Large intestine (tissue), 3 donors: Measurements from ENCODE around the gene IFT20. TPM values are rescaled to one million over a fixed set of nuclear protein-coding genes. Genes with fewer than 3 reads are reported as not detected.
A peak's percentile ranks its signal among the peaks of the same experiment; 100 is the strongest.

Experiments used
- DNase-seq, 2 donors: peaks; one replicate each; pipeline versions ENCODE4 v3.0.0 to v3.0.0-alpha.2; 2013
- H3K27ac ChIP-seq: one replicate; pipeline ENCODE4 v1.5.1; 2013; ENCODE audit warnings: low read length
- H3K27me3 ChIP-seq: 2 replicates; pipeline ENCODE4 v1.6.1; 2013; ENCODE audit warnings: low read length; ENCODE audit not compliant: control insufficient read depth, insufficient read depth
- H3K36me3 ChIP-seq: 2 replicates; pipeline ENCODE4 v1.6.1; 2013; ENCODE audit warnings: low read length; ENCODE audit not compliant: control insufficient read depth, insufficient read depth
- H3K4me1 ChIP-seq: one replicate; pipeline ENCODE4 v1.6.1; 2013; ENCODE audit warnings: low read length; ENCODE audit not compliant: control insufficient read depth, insufficient read depth
- H3K4me3 ChIP-seq: one replicate; pipeline ENCODE4 v1.5.1; 2013; ENCODE audit warnings: low read length
- H3K9me3 ChIP-seq: one replicate; pipeline ENCODE4 v1.6.1; 2013; ENCODE audit warnings: mild to moderate bottlenecking, low read depth, low read length, moderate library complexity; ENCODE audit not compliant: control insufficient read depth
- WGBS: methylation state at CpG from one replicate; pipeline ENCODE4 v1.1.5; 2013; ENCODE audit warnings: low lambda C conversion rate; ENCODE audit not compliant: insufficient coverage; 5-methylcytosine and 5-hydroxymethylcytosine counted together
- polyA plus RNA-seq: library from polyadenylated mRNA; unstranded; fragments of 120-200 nt; gene quantifications from one replicate; pipeline ENCODE4 v1.2.1, GENCODE V29; 2013

Gene IFT20
- polyA plus RNA-seq, 1 donor = 46.6 TPM

DNA sequence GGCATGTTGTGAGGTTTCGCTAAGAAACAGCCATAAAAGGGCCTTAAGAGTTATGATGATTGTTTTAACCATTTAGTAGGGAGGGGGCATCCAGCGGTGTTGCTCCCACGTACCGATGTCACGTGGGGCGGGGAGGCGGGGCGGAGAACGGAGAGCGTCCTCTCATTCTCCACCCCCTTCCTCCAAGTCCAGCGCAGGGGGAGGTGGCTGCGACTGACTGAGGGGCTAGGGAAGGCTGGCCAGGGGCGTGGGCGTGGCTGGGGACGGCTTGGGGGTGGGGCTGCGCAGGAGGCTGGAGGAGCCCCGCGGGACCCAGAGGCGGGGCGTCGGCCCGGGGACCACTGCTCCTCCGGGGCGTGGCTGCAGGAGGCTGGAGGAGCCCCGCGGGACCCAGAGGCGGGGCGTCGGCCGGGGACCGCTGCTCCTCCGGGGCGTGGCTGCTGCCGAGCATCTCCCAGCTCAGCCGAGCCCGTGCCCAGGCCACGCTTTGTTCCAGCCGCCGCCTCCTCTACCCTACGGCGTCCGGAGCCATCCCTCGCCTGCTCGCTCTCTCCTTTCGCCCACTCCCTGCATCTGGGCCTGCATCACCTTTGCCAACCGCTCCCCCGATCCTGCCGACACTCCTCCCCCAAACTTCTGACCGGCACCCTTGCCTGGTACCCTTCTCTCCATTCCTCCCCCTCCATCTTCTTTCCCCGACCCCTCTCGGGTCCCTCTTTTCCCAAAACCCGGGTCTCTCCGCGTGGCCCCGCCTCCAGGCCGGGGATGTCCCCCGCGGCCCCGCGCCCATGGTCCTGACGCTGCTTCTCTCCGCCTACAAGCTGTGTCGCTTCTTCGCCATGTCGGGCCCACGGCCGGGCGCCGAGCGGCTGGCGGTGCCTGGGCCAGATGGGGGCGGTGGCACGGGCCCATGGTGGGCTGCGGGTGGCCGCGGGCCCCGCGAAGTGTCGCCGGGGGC is 36.3 kb upstream of the IFT20 start, which contains the start of gene SARM1:
Gene SARM1, plus strand, starts transcription at position 450 of the 958 bp plus-strand sequence. Its CDS starts 339 bp downstream, at position 789.
- Histone ChIP-seq H3K27ac (peak within 1 kb of the TSS; percentile 20), H3K4me1 (peaks cover 38% of the 10 kb centered on the region), H3K27me3 (peaks cover 4% of the 10 kb centered on the region), H3K9me3 (no peaks in the 10 kb centered on the region), H3K36me3 (no peaks in the 10 kb centered on the region), H3K4me3 (peak within 1 kb of the TSS; percentile 40)
- peak; percentile 78 for DNase-seq
- WGBS = 0% methylated on average over 1 of the region's 80 CpGs

DNA sequence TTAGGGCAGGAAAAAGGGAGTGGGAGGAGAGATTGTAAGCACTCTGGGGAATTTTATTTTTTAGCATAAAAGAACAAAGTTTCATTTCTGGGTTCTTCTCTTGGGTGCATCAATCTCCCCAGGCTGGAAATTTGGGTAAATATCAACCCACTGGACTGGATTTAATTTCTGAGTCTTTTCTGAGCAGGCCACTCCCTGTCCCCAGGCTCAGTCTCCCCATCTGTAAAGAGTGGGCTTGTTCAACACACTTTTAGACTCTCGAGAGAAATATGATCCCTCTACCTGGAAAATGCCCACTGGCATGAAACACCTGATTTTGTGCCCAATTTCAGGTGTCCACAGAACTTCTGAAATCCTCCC is 35.5 kb upstream of the IFT20 start:
- Histone ChIP-seq H3K4me1 (peaks cover 38% of the 10 kb centered on the region), H3K27me3 (peaks cover 4% of the 10 kb centered on the region), H3K4me3 (no peak overlapping the region), H3K27ac (peak overlapping the region; percentile 20), H3K36me3 (no peaks in the 10 kb centered on the region), H3K9me3 (no peaks in the 10 kb centered on the region)
- no peak for DNase-seq
- WGBS = no CpG with 5 or more reads among the region's 1 CpG

DNA sequence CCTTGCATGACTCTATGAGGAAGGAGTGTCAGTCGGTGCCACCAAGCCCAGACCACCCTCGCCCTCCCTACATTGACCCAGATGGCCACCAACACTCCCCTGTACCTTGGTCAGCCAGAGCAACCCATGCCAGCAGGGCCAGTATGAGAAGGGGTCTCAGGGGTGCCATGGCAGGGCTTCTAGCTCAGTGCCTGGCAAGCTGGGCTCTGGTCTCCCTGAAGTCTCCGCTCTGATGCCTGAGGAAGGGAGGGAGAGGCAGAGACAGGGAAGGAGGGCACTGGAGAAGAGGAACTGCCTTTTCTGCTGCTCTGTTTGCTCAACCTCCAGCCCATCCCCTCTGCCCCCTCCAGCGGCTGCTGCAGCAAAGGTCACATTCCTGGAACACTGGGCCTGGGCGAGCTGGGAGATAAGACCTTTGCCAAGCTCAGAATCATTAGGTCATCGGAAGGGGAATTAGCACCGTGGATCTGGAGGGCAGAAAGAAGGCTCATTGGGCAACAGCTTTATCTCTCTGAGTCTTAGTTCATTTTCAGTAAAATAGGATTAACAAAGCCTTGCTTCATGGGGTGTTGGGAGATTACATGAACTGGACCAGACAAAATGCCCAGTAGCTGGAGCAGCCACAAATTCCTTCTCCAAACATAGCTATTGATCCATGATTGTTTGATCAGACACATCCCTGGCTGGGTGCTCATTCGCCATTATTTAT is 34.9 kb upstream of the IFT20 start, which contains the start of gene VTN:
Gene VTN, minus strand, starts transcription at position 273 of the 709 bp plus-strand sequence. Its CDS starts 104 bp downstream, at position 169.
- Histone ChIP-seq H3K4me3 (no peak within 1 kb of the TSS), H3K9me3 (no peaks in the 10 kb centered on the region), H3K4me1 (peaks cover 38% of the 10 kb centered on the region), H3K27me3 (peaks cover 4% of the 10 kb centered on the region), H3K36me3 (no peaks in the 10 kb centered on the region), H3K27ac (peak within 1 kb of the TSS; percentile 45)
- no CpG with 5 or more reads among the region's 8 CpGs for WGBS
- peak; percentile 57 to 68 for DNase-seq

DNA sequence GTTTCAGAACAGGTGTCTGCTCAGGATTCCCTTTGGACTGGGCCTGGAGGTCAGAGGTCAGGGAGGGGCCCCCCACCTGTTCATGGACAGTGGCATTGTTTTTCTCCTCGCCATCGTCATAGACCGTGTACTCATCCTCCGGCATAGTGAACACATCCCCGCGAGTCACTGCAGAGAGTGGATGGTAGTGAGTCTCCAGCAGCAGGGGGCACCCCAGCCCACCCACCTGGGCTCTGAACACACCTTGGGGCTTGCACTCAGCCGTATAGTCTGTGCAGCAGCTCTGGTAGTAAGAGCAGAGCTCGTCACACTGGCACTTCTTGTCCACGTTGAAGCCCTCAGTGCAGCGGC is 34.4 kb upstream of the IFT20 start:
- Histone ChIP-seq H3K4me3 (no peak overlapping the region), H3K4me1 (peaks cover 38% of the 10 kb centered on the region), H3K27me3 (peaks cover 4% of the 10 kb centered on the region), H3K36me3 (peaks cover 4% of the 10 kb centered on the region), H3K27ac (peak overlapping the region; percentile 45), H3K9me3 (no peaks in the 10 kb centered on the region)
- DNase-seq = no peak
- WGBS = no CpG with 5 or more reads among the region's 10 CpGs

DNA sequence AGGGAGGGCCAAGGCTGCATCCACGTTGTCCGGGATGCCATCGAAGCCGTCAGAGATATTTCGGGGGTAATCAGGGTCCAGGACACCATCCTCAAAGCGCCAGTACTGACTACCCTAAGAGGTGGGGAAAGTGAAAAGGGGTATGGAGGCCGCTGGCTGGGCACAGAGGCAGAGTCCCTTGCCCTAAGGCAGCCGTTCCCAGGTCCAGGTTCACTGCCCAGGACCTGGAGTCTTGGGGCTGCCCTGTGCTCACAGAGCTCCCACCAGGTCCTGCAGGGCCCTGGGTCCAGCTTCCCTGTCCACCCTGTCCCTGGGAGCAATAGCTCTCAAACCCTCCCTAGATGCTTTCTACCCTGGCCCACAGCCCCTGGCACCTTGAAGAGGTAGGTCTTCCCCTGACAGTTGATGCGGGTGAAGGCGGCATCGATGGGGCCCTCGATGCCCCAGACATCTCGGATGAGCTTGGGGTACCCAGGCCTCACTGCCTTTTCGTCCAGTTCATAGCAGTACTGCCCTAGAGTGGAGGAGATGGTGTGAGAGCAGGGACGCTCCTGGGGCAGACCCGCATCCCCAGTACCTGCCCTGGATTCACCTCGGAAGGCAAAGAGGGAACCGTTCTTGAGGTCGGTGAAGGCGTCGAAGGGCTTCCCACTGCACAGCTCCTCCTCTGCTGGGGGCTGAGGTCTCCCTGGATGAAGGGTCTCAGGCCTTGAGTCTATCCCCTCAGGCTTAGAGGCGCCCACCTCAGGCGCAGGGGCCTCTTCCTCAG is 33.8 kb upstream of the IFT20 start:
- H3K27ac ChIP-seq = no peak overlapping the region
- peaks cover 38% of the 10 kb centered on the region for H3K4me1 ChIP-seq
- peaks cover 6% of the 10 kb centered on the region for H3K36me3 ChIP-seq
- no peaks in the 10 kb centered on the region for H3K9me3 ChIP-seq
- H3K27me3 ChIP-seq = peaks cover 4% of the 10 kb centered on the region
- H3K4me3 ChIP-seq = no peak overlapping the region
- WGBS = no CpG with 5 or more reads among the region's 23 CpGs
- no peak for DNase-seq

DNA sequence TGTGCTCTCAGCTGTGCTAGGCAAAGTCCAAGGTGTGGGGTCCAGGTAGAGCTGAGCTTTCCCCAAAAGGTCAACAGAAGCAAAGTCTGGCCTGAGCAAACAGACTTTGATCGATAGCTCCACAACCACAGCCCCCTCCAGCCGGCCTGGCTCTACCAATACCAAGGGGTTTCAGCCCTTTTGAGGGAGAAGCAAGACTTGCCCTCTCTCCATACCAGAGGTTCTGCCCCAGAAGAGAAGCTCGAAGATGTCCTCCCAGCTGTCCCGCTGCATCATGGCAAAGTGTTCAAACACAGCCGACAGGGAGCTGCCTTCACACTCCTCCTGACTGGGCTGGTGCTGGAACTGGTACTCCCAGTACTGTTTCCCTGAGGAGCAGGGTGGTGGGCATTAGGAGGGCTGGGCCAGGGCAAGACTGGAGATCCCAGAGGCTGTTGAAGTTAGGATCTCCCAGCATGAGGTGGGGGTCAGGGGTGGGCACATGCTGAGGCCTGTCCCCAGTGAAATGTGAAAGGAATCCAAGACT is 33.1 kb upstream of the IFT20 start:
- WGBS = no CpG with 5 or more reads among the region's 5 CpGs
- peak in 1 of 2 donors; percentile 53 for DNase-seq
- Histone ChIP-seq H3K36me3 (peaks cover 13% of the 10 kb centered on the region), H3K27ac (no peak overlapping the region), H3K9me3 (no peaks in the 10 kb centered on the region), H3K4me3 (no peak overlapping the region), H3K27me3 (peaks cover 4% of the 10 kb centered on the region), H3K4me1 (peaks cover 38% of the 10 kb centered on the region)

DNA sequence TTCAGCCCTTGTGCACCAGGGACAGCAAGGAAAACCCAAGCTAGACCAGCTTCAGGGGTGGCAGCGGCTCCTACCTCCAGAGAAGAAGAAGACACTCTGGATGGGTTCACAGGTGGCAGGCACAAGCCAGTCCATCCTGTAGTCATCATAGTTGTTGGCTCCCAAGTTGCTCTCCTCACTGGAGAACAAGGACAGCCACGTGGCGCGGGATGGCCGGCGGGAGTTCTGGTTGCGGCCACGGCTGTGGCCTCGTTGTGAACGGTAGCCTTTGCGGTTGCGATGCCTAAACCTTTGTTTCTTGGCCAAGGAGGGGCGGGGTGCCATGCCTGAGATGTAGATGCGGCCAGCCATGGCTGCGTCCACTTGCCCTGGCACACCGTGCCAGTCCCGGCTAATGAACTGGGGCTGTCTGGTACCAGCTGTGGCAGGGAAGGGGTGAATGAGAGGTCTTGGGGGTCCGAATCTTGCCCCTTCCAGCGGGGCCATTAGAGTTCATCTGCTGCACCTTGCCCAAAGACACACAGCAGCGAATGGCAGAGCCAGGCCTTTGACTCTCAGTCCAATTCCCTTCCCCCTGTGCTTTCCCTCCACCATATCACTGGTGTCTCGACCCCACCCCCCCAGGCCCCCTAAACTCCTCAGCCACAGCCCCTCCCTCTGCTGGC is 32.5 kb upstream of the IFT20 start:
- Histone ChIP-seq H3K36me3 (peaks cover 19% of the 10 kb centered on the region), H3K9me3 (no peaks in the 10 kb centered on the region), H3K27ac (no peak overlapping the region), H3K4me1 (peaks cover 36% of the 10 kb centered on the region), H3K27me3 (peaks cover 2% of the 10 kb centered on the region), H3K4me3 (no peak overlapping the region)
- no peak for DNase-seq
- WGBS = no CpG with 5 or more reads among the region's 21 CpGs

DNA sequence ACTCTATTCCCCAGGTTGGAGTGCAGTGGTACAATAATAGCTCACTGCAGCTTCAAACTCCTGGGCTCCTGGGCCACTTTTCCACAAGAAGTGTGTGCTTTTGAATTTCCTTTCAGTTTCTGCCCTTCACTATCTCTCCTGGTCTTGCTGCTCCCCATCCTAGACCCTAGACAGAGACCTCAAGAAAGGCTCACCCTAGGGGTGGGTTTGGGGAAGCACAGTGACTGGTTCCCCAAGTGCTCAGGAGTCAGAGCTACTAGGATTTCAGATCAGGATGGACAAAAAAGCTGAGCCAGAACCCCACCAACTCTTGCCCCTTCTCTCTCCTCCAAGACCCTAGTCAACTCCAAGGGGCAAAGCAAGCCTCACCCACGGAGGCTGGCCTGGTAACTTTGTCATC is 31.3 kb upstream of the IFT20 start:
- no peak overlapping the region for H3K27ac ChIP-seq
- H3K4me3 ChIP-seq = no peak overlapping the region
- no peaks in the 10 kb centered on the region for H3K27me3 ChIP-seq
- H3K4me1 ChIP-seq = peaks cover 28% of the 10 kb centered on the region
- no peaks in the 10 kb centered on the region for H3K9me3 ChIP-seq
- H3K36me3 ChIP-seq = peaks cover 30% of the 10 kb centered on the region
- no peak for DNase-seq
- no CpG with 5 or more reads among the region's 1 CpG for WGBS

DNA sequence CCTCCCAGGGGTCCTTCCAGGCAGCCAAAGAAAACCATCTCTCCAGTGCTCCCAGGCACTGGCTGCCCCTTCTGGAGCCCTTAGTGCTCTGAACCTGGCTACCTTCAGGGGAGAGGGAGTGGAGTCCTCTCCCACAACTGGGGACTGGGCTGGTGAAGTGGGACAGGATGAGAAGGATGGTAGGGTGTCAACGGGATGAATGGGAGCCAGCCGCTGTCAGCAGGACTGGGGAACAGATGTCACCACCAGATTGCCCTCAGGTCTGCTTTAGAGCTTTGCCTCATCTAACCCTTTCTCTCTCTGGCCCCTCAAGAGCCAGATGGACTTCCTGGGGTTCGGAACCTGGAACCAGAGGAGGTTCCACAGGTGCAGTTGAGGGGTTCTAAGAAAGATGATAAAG is 30.2 kb upstream of the IFT20 start:
- H3K36me3 ChIP-seq = peaks cover 41% of the 10 kb centered on the region
- DNase-seq = no peak
- H3K4me3 ChIP-seq = no peak overlapping the region
- no peaks in the 10 kb centered on the region for H3K27me3 ChIP-seq
- H3K4me1 ChIP-seq = peaks cover 21% of the 10 kb centered on the region
- no peaks in the 10 kb centered on the region for H3K9me3 ChIP-seq
- no CpG with 5 or more reads among the region's 3 CpGs for WGBS
- H3K27ac ChIP-seq = no peak overlapping the region
